Activated T-cell treated with anti-CD3 and anti-CD28 coated beads for 1 hour (primary cell): Measurements from ENCODE around the gene SPEN.

Experiments
- DNase-seq: peaks from one replicate; pipeline ENCODE4 v3.0.0-alpha.2; 2020; ENCODE audit warnings: low read depth

SPEN gene

DNA sequence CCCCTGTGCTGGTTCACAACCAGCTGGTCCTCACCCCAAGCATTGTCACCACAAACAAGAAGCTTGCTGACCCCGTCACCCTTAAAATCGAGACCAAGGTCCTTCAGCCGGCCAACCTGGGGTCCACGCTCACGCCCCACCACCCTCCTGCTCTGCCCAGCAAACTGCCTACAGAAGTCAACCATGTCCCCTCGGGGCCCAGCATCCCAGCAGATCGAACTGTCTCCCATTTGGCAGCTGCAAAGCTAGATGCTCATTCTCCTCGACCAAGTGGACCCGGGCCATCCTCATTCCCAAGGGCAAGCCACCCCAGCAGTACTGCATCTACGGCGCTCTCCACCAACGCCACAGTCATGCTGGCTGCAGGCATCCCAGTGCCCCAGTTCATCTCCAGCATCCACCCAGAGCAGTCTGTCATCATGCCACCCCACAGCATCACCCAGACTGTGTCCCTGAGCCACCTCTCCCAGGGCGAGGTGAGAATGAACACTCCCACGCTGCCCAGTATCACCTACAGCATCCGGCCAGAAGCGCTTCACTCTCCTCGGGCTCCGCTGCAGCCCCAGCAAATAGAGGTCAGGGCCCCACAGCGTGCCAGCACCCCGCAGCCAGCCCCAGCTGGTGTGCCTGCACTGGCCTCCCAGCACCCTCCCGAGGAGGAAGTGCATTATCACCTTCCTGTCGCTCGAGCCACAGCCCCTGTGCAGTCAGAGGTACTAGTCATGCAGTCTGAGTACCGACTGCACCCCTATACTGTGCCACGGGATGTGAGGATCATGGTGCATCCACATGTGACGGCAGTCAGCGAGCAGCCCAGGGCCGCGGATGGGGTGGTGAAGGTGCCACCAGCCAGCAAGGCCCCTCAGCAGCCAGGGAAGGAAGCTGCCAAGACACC lies 87.8 kb downstream of the SPEN start:
- DNase-seq = no peak

DNA sequence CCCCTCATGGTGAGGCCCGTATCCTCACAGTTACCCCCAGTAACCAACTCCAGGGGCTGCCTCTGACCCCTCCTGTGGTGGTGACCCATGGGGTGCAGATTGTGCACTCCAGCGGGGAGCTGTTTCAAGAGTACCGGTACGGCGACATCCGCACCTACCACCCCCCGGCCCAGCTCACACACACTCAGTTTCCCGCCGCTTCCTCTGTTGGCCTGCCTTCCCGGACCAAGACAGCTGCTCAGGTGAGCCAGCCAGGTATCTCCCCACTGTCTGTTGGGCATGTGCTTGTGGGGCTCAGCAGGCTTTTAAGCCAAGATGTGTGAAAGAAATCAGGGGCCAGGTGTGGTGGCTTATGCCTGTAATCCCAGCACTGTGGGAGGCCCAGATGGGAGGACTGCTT lies 88.5 kb downstream of the SPEN start:
- DNase-seq = no peak

DNA sequence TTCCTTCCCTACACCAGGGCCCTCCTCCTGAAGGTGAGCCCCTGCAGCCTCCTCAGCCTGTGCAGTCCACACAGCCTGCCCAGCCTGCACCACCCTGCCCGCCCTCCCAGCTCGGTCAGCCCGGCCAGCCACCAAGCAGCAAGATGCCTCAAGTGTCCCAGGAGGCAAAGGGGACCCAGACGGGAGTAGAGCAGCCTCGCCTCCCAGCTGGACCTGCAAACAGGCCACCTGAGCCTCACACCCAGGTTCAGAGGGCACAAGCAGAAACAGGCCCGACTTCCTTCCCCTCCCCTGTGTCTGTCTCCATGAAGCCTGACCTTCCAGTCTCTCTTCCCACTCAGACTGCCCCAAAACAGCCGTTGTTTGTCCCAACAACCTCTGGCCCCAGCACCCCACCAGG lies 89.6 kb downstream of the SPEN start:
- no peak for DNase-seq

DNA sequence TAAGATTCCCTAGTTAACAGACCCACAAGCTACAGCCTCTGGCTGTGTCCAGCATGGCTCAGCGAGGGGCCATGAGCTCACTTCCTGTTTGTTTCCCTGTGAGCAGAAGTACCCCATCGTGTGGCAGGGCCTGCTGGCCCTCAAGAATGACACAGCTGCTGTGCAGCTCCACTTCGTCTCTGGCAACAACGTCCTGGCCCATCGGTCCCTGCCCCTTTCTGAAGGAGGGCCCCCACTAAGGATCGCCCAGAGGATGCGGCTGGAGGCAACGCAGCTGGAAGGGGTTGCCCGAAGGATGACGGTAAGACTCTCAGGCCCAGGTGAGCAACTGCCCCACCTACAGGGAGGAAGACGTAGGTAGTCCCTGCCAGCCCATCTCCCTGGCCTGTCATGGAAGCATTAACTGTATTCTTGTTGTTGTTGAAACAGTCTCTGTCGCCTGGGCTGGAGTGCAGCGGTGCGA lies 90.2 kb downstream of the SPEN start:
- no peak for DNase-seq

DNA sequence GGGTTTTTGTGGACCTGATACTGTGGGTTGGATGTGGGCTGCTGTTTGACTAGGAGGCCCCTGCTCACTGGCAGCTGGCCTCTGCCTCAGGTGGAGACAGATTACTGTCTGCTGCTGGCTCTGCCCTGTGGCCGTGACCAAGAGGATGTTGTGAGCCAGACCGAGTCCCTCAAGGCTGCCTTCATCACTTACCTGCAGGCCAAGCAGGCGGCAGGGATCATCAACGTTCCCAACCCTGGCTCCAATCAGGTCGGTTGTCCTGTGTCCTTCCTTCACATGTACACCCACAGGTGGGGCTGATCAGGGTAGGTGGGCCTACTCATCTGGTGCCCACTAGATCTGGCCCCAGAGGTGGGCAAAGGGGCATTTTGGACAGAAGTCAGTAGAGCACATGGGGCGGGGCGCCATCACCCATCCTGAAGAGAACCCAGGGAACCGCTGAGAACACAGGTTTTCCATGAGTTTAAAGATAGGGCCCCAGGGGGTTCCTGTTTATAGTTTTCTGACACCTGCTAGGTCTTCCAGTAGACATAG lies 91.2 kb downstream of the SPEN start:
- no peak for DNase-seq

DNA sequence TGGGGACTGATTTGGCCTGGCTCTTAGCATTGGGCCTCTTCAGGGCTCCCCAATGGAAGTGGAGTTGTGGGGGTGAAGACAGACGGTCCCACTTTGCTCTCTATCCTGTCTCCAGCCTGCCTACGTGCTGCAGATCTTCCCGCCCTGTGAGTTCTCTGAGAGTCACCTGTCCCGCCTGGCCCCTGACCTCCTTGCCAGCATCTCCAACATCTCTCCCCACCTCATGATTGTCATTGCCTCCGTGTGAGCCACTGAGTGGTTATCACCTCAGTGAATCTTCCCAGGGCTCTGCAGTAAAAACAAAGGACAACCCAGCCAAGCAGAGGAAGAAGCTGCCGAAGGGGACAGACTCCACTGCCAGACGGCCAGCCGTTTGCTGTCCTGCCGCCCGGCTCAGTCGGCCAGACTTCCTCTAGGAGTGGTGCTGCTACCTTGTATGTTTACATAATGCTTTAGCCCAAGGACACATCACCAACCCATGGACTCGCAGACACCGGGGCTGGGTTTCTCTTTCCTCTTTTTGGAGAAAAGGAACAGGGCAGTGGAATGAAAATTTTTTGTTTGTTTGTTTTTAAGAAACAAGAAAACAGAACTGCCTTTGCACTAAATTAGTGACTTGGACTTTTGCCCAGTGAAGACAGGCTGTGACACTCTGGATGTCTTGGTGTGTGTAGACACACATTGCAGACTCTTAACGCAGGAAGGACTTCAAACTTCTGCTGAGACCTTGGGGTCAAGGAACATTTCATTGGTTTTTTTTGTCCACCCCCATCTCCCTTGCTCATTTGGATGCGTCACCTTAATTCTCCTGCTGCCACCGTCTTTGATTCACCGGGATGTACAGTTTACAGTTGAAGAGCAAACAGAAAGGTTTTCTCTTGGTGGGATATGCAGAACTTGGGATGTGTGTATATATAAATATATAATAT lies 91.9 kb downstream of the SPEN start:
- DNase-seq = no peak

DNA sequence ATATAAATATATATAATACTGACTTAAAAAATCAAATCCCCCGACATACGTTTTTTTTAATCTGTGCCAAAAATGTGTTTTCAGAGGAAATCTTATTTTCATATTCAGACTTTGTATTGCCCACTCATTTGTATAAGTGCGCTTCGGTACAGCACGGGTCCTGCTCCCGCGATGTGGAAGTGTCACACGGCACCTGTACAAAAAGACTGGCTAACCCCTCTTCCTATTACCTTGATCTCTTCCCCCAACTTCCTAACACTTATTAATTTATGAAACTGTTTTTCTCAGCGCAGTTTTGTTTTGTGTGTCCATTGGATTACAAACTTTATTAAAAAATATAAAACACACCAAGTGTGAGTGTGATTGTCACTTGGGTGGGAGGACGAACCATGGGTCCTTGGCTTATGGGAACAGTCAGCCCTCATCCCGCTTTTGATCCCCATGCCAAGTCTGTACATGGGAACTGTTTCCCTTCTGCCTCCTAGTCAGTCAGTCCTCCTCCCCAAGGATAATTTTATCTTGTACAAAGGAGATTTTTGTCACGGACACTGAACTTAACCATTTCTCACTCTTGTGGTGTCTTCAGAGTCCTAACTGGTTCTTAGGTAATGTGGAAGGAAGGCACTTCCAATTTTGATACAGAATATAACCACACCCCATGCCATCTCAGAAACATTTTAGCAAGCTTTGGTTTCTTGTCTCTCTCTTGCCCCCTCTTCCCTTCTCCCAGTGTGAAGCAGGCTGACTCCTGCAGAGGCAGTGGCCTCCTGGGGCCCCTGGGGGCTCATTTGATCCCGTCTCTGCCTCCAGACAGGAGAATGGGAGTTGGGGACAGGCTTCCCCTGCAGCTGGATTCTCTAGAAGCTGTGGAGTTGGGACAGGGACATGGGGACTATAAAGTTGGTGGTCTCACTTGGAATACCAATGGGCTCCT lies 92.9 kb downstream of the SPEN start:
- DNase-seq = no peak

DNA sequence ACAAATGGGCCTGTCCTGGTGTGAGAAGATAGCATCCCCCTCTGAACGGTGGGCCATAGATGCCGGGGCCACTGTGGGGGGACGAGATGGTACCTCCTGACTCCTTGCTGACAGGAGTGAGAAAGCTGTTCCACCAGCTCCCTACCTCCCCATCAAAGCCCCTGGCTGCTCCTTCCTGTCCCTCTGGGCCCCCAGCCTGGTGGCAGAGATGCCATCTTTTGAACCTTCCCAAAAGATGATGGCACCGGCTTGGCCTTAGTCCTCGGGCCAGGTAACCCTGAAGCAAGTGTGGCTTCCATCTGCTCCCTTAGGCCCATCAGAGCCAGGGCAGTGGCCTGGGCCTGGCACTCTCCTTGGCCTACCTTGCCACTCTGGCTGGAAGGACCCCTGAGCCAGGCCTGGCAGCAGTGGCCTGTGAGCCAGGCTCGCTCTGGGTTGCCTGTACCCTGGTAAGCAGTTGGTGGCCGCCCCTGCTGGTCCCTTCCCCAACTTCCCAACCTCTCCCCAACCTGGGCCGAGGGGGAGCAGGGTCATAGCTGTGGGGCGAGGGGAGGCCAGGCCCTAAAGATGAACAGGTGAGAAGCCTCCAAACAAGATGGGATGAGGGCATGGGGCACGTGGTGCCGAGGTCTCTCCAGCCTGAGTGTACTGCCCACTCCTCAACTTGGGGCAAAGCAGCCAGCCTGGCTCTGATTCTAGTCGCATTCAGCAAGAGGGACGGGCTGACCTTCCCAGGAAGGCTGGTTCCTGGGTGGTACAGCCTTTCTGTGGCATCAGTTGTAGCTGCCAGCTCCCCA lies 93.7 kb downstream of the SPEN start:
- DNase-seq = no peak

DNA sequence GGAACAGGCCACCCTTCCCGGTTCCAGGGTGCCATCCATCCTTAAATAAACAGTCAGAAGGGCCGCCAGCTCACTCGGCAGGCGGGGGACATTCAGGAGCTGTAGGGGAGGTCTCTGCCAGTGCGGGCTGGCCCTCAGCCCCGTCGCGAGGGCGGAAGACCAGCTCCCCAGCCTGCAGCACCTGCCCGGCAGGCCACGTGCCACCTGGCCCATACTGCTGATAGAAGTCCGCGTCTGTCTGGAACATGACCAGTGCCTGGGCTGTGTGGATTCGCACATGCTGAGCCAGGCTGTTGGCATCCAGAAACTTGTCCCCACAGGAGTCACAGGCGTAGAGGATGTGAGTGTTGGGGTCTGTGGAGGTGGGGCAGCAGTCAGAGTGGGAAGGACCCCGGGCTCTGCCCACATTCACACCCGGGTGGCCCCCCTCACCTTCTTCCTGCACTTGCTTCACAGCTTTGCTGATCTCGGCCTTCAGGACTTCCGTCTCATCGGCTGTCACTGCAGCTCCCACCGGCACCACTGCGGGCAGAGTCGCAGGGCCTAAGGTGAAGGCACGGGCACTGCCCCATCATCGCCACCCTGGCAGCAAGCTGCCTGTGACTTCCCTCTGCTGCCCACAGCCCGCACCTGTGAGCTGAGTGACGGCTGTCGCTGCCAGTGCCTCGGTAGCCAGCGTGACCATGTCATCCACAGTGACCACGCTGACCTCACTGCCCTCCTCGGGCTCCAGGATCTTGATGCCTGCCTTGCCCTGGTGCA lies 94.6 kb downstream of the SPEN start:
- no peak for DNase-seq

DNA sequence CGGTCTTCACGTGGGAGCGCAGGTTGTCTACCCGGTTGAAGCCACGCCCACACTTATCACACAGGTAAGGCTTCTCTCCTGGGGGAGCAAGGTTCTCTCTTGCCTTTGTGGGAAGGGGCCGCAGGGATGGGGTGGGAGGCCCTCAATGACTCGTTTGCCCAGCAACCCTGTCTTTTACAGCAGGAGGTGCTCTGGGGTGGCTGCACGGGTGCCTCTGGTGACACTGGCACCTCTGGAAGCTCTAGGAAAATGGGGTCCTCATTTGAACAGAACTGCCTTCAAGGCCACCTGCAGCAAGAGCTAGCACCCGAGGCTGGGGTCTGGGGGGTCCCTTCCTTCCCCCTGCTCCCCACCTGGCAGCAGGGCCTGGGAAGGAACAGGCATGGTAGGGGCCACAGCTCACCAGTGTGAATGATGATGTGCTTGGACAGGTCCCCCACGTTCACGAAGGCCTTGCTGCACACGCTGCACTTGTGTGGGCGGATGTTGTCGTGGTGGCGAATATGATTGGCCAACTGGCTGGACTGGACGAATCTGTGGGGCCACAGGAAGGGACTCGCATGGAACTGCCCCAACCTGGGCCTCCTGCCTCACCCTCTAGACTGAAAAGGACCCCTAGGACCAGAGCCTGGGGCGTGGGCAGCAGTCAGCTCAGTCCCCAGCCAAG lies 95.3 kb downstream of the SPEN start:
- no peak for DNase-seq

DNA sequence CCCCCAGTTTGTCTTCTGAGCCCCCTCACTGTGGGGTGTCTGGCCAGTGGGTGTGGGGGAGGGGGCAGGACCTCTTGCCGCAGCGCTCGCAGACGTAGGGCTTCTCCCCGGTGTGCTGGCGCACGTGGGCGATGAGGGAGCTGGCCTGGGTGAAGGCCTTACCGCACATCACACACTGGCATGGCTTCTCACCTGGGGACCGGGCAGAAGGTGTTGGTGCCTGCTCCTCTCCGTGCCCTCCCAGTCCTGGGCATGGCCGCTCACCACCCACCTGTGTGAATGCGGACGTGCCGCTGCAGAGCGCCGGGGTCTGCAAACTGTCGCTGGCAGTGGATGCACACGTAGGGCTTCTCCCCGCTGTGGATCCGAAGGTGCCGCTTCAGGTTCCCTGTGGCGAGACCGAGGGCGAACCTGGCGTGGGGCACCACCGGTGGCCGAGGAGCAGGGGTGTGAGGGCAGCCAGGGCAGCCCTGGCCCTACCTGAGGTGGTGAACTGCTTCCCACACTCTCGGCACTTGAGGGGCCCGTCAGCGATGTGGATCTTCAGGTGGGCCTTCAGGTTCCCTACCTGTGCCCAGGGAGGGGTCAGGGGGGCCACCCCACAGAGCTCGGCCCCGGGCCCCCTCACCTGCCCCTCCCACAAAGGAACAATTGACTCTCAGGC lies 96.0 kb downstream of the SPEN start:
- no peak for DNase-seq

DNA sequence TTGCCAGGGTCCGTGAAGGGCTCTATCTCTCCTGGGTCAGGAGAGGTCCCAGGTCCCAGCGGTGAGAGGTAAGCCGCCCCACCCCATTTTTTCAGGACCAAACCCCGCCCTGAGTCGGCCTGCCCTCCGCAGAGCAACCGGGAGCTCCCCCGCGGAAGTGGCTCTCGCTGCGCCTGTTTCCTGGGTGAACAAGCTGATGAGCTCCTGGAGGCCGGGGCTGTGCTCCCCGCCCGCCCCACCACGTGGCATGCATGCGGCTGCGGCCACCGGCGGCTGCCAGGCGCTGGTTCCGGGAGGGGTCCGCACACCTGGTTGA lies 96.4 kb downstream of the SPEN start:
- DNase-seq = no peak

DNA sequence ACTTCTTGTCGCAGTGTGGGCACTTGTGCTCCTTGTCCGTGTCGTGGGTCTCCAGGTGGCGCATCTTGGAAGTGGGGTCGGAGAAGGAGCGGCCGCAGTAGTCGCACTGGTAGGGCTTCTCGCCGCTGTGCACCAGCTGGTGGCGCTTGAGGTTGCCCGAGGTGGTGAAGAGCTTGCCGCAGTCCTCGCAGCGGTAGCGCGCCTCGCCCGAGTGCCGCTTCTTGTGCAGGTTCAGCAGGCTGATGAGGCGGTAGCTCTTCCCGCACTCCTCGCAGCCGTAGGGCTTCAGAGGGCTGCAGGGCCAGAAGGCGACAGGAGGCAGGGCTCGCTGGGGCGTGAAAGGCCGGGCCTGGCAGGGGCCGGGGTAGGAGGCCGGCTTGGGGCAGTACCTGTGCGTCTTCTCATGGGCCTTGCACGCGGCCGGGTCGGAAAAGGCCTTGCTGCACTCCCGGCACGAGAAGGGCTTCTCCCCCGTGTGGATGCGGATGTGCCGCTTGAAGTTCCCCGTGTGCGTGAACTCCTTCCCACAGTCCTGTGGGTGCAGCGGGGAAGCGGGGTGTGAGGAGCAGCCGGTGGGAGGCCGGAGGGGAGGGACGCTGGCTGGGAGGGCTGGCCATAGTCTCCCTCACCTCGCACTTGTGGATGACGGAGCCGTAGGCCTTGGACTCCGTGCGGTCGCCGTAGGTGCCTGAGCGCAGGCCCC lies 97.0 kb downstream of the SPEN start:
- no peak for DNase-seq

DNA sequence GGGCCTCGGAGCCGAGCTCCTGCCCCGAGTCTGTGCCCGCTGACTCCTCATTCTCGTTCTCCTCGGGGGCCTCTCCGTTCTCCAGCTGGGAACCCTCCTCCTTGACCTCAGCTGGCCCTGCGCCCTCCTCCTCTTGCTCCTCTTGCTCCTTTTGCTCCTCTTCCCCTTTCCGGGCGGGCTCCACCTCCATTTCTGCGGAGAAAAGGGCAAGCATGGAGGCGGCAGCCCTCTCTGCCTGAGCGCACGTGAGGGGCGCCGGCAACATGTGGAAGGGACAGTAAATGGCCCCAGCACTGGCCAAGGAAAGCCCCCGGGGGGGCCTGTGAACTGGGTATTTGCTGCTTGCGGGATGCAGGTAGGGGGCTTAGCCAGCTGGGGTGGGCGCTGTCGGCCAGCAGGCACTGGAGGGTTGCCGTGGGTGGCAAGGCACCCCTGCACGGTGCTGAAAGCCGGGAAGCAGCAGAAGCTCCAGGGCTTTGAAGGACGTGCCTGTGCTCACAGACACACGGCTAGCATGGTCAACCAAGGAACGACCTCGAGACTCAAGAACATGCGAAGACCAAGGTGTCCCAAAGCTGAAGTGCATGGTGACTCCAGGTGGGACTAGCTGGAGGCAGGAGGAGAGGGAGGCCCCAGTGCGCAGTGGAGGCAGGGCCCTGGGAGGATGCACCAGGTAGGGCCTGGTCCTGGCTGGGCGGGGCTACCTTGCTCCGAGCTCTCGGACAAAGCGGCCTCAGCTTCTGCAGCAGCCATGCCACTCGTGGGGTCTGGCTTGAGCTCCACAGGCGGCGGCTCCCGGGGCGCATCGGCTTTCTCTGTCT lies 97.7 kb downstream of the SPEN start:
- DNase-seq = no peak

DNA sequence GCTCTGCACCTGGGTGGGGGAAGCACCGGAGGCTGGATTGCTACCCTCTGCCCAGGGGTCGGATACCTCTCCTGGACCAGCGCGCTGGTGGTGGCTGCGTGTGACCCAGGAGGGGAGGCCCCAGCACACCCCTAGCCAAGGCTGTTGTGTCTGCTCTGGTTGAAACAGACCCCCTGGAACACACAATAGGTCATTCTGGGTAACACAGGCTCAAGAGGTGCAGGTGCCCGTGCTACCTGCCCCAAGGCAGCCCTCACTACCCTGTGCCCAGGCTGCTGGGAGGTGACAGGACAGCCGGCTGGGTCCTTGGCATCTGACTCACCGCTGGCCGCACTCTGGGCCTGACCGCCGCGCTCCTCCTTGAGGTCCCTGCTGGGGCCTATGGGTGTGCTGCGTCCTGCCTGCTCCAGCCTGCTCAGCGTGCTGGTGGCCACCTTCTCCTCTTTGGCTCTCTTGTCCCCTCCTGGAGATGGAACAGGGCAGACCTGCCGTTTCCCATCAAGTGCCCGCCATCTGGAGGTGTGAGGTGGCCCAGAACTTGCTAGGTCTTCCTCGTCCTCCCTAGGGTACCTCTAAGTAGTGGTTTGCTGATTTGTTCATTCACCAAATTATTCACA lies 98.4 kb downstream of the SPEN start:
- no peak for DNase-seq

DNA sequence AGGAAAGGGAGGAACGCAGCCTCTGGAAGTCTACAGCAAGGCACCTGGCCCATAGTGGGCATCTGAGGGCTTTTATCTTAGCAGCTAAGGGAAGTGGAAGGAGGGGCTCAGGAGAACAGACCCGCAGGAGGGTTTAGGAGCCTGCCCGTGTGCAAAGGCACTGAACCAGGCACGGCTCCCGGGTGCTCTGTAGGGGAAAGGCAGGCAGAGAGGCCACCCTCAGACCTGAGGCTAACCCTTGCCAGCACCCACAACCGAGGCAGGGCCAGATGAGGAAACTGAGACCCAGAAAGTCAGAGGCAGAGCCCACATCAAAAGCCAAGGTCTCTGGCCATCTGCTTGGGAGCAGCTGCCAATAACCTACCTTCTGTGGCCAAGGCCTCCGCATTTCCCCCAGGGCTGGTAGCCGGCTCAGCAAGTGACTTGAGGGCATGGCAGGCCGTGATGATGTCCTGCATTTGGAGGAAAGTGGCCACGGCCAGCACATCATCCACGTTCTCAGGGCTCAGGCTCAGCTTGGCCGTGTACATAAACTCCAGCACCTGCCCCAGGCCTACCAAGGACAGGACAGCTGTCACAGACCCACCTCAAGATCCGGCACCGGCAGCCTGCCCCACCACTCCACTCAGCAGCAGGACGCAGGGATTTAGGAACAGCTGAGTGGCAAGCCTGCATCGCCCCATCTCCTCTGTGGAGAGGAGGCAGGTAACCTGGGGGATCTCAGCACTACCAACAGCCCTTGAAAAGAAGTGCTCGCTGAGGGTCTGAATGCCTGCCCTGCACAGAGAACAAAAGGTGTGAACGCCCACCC lies 99.3 kb downstream of the SPEN start:
- no peak for DNase-seq
